ENCODE results near the gene KRT4.

DNA sequence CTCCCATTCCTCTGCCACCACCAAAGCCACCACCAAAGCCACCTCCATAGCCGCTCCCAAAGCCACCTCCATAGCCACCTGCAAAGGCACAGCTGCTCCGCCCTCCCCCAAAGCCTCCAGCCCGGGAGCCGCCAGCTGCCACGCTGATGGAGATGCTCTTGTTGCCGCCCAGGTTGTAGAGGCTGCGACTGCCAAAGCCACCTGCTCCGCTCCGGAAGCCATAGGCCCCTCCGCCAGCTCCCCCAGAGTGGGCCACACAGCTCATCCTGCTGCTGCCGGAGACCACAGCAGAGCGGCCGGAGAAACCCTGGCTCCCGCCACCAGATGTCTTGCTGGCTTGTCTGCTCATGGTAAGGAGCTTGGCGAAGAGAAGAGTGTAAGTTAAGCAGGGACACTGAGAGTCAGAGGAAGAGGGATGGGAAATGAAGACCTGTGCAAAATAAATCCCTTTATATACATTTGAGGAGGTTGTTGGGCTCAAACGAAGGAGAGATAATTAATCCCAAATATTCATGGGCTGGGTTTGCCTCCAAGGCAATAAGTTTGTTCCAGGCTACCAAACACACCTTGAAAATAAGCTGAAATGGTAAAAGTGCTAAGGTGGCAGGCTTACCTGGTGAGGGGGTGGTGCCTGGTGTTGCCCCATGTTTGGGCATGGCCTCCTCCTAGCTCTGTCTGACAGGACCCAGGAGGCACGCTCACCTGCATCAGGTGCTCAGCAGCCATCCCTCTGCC lies 18.1 kb downstream of the KRT4 start, which contains the start of gene KRT3:
- TF ChIP-seq POLR2A (IDR thresholded peaks at IDR 0.05; ENCODE audit: low read length) (no peak), GATA1 (IDR thresholded peaks at IDR 0.05; ENCODE audit: low read depth, low read length) (no peak)

Measured in erythroblast (primary cell).